HG02973 (cell line): ENCODE measurements around the gene SENP7.
"Not testable (repeated sequence)": the region's sequence is repeated elsewhere in the genome, so short reads cannot be mapped to it uniquely, and the experiment has no call there.

Source experiments
- ATAC-seq: cut with Tn5 transposase; IDR thresholded peaks from one replicate; pipeline ENCODE4 v1.9.1; 2021; ENCODE audit warnings: moderate library complexity; ENCODE audit not compliant: unreplicated experiment

SENP7 gene

DNA sequence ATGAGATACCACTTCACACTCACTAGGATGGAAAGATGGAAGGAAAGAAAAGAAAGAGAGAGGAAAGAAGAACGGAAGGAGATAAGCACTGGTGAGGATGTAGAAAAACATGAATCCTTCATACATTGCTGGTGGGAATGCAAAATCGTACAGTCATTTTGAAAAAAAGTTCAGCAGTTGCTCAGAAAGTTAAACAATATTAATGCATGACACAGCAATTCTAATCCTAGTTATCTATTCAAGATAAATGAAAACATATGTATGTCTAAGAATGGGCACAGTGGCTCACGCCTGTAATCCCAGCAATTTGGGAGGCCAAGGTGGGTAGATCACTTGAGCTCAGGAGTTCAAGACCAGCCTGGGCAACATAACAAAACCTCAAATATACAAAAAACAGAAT lies 59.1 kb downstream of the SENP7 start:
- no peak for ATAC-seq

- not testable (repeated sequence) for ATAC-seq
Measured at GRCh38 chr3:101438641-101439040, 74.4 kb downstream of the SENP7 start.

GRCh38 chr3:101433652-101434051 lies 79.4 kb downstream of the SENP7 start:
- no peak for ATAC-seq

DNA sequence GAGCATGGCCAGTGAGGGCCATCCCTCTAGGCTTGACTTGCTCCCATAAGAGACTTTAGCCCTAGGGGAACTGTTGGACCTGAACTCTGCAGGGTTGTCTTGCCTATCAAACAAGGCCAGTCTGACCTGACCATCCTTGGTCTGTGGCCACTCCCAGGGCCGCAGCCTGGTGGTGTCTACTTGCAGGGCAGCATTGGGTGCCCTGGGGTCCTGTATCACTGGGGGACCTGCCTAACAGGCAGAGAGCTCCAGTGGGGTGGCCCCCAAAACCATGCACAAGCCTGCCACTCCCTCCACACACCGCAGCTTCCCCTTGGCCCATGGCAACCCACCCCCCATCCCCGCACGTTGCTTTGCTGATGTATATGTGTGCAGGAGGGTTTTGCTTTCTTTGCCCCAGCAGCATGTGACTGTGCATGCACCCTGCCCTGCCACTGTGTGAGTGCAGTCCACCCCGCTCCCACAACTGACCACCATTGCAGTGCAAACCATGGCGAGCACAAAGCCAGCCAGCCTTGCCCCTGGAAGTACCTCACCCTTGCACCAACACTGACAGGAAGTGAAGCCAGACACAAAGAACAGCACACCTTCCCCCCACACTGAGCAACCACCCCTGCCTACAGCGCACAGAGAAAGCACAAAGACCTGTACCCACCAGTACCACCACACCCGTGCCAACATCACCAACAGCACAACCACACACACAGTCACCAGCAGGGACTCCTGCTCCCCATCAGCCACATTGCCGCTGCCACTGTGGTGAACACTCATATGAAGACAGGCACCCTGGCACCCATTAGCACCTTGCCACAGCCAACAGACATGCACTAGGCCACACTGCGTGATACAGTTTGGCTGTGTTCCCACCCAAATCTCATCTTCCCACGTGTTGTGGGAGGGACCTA lies 88.8 kb downstream of the SENP7 start:
- no peak for ATAC-seq

DNA sequence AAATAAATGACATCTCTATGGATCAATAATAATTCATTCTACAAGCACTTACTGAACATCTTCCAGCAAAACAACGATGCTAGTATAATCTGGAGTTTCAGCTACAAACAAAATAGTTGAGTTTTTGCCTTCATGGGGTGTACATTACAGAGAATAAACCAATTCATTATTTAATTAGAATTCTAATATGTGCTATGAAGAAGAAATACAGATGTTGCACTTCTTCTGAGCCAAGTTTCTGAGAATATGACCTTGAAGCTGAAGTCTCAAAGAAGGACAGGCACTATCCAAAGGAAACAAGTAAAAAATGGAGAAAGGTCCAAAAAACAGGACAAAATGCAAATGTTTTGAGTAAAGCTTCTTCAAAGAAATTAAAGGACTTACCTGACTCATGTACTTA lies 94.2 kb downstream of the SENP7 start:
- no peak for ATAC-seq

DNA sequence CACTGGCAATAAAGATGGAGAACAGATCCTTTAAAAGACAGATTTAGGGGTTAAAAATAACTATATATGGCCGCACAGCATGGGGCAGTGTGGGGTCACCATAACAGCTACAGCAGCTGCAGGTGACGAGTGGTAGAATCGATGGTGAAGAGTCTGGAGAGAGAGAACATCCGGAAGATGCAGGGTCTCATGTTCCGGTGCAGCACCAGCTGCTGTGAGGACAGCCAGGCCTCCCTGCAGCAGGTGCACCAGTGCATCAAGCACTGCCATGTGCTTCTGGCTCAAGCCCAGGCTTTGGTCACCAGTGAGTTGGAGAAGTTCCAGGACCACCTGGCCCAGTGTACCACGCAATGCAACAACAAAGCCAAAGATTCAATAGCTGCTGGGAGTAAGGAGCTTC lies 98.9 kb downstream of the SENP7 start:
- no peak for ATAC-seq

GRCh38 chr3:101413656-101414055 lies 99.4 kb downstream of the SENP7 start:
- no peak for ATAC-seq

DNA sequence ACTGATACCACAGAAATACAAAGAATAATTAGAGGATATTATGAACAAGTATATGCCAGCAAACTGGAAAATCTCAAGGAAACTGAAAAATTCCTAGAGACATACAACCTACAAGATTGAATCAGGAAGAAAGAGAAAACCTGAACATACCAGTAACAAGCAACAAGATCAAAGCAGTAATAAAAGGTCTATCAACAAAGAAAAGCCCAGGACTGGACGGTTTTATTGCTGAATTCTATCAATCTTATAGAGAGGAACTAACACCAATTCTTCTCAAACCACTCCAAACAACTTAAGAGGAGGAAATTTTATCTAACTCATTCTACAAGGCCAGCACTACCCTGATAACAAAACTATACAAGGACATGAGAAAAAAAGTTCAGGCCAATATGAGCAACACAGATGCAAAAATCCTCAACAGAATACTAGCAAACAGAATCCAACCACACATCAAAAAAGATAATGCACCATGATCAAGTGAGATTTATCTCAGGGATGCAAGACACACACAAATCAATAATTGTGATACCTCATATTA lies 121.5 kb downstream of the SENP7 start:
- ATAC-seq, result no peak

DNA sequence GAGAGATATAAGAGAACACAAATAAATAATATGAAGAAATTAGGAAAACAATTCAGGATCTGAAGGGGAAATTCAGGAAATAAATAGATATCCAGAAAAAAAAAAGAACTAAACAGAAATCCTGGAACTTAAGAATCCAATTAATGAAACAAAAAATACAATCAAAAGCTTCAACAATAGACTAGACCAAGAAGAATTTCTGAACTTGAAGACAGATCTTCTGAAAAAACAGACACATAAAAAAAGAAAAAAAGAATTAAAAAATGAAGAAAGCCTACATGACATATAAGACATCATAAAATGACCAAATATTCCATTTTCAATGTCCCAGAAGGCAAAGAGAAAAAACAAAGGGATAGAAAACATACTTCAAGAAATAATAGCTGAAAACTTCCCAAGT lies 124.3 kb downstream of the SENP7 start:
- ATAC-seq, result no peak

DNA sequence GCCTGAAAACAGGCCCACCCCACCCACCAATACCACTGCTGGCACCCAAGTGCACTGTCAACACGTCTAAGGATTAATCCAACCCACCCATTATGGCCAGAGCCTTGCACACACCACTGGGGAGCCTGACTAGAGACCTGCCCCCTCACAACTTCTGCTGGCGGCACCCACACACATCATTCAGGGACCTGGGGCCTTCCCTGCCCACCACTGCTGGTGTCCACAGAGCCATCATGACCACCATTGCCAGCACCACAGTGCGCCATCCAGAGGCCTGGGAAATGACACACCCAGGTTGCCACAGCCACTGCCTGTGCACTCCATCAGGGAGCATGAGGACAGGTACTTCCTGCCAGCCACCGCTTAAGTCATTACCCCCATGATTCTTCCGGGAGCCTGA lies 125.7 kb downstream of the SENP7 start:
- no peak for ATAC-seq

DNA sequence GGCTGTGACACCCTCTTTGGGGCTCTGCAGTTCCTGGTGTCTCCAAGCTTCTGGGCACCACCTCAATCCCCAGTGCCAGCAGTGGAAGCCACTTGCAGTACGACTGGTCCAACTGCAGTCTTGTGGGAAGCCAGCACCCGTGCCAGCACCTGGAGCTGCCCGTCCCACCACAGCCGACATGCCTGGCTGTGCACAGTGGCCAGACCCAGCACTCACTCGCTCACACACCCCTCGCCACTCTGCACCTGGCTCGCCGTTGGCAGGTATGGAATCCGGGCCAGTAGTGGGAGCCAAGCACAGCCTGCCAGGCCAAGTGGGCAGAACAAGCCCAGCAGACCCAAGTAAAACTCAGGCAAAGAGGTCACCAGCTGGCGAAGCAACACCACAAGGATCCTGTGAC lies 128.6 kb downstream of the SENP7 start:
- ATAC-seq, result no peak

DNA sequence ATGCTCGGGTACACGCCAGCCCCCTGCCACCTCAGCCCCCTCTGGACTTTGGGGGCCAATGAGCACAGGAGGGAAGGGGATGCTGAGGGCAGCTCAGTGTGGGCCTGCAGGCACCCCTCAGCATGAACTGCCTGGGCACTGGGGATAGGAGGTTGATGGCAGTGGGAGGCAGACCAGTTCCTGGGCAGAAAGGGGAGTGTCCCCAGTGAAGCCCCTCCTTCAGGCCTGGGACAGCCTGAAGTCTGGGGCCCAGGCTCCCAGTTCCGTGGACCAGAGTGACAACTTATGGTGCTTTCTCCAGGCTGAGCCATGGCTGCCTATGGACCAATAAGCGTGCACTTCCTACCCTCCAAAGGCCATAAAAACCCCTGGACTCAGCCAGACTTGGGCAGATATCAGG lies 129.4 kb downstream of the SENP7 start:
- ATAC-seq, result no peak

DNA sequence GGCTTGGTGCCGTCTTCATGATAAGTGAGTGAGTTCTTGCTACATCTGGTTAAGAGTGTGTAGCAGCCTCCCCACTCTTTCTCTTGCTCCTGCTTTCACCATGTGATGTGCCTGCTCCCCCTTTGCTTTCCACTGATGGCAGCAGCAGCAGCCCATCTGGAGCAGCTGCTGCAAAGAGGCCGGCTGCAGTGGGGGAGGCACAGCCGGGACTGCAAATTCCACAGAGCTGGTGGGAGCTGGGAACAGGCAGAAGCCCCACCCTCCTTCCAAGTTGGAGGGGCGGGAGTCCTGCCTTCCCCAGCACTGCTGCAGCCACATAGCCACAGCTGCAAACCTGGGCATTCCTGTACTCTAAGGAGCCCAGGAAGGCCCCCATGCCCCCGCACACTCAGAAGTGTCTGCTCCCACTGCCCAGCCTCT lies 129.8 kb downstream of the SENP7 start:
- no peak for ATAC-seq

GRCh38 chr3:101381809-101382208 lies 131.2 kb downstream of the SENP7 start:
- no peak for ATAC-seq

GRCh38 chr3:101379658-101380376 lies 133.2 kb downstream of the SENP7 start:
- peak; percentile 95 for ATAC-seq

- ATAC-seq, result no peak
Measured at GRCh38 chr3:101377796-101378195, 135.2 kb downstream of the SENP7 start.

- ATAC-seq, result no peak
Measured at GRCh38 chr3:101377209-101377608, 135.8 kb downstream of the SENP7 start.

- no peak for ATAC-seq
Measured at GRCh38 chr3:101375586-101375985, 137.4 kb downstream of the SENP7 start.

DNA sequence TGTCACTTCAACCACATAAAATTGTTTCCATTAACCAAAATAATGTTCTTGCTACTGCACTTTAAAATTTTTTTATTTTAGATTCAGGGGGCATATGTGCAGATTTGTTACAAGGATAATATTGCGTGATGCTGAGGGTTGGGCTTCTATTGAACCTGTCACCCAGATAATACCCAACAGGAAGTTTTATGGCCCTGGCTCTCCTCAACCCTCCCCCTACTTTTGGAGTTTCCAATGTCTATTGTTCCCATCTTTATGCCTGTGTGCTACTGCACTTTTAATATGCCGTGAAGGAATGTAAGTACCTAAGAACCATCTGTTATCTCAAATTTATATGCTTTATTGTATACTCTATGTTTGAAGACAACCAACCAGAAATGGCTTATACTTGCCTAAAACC lies 150.6 kb downstream of the SENP7 start:
- ATAC-seq, result no peak

DNA sequence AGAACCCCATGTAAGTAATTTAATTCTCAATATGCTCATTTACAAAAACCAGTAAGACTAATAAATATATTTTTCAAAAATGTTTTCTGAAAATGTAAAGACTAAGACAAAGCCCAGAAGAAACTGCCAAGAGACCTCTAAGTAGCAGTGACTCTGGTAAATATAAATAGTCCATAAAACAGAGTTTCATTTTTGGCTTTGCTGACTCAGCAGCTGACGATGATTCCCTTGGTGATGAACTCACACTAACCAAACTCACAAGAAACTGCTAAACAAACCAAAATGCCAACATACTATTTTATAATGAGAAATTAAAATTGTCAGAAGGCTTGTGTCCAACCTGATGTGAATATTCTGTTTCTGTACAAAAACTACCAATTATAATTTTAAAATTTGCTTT lies 161.2 kb downstream of the SENP7 start:
- no peak for ATAC-seq

- ATAC-seq, result no peak
Measured at GRCh38 chr3:101340591-101340990, 172.4 kb downstream of the SENP7 start.

GRCh38 chr3:101333883-101334282 lies 179.1 kb downstream of the SENP7 start:
- no peak for ATAC-seq
